ENCODE data around the gene HDAC9.

HDAC9 gene

DNA sequence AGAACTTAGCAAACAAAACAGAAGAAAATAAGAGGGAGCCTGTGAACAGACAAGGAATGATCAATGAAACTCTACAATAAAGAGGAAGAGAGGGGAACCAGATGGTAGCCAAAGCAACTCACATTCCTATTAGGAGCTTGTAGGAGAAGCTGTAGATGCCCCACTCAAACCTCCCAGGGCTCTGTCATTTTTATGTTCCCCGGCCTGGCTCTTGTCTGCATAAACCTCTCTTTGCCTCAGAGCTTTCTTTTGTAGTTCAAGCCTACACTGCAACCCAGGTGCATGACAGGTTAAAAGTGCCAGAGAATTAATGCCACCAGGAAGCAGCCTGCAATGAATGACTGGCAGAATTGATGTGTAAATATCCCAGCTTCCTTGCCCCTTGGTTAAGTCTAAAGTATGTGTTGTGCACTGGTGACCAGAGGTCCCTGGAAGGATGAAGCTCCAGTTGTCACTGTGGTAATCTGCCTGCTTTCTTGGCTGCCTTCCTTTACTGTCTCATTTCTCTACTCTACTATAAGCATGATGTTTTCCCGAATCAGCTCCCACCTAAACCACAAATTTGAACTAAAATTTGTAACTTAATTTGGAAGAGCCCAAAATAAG lies 40.4 kb downstream of the HDAC9 start:
- Histone ChIP-seq H3K9ac (ENCODE audit: low read length) (no peak overlapping the region), H3K4me1 (ENCODE audit: control insufficient read depth, low read depth, low read length) (no peaks in the 10 kb centered on the region), H3K79me2 (ENCODE audit: control insufficient read depth, insufficient read depth, low read length) (no peaks in the 10 kb centered on the region), H3K36me3 (ENCODE audit: control insufficient read depth, insufficient read depth, low read length) (no peaks in the 10 kb centered on the region), H2BK5ac (ENCODE audit: low read length) (no peak overlapping the region), H3K27me3 (ENCODE audit: insufficient read depth, low read length, poor library complexity) (no peaks in the 10 kb centered on the region), H2BK15ac (replicated peaks; ENCODE audit: low read depth) (no peak overlapping the region), H3K4me2 (ENCODE audit: low read length) (no peak overlapping the region), H3K27ac (ENCODE audit: low read depth, low read length) (no peak overlapping the region), H3K4me3 (ENCODE audit: low read length) (no peak overlapping the region), H3K4ac (ENCODE audit: low read depth, low read length) (no peak overlapping the region), H2BK120ac (ENCODE audit: low read depth, low read length) (no peak overlapping the region), H4K5ac (ENCODE audit: low read length) (no peak overlapping the region), H3K18ac (ENCODE audit: low read length) (no peak overlapping the region), H3K56ac (ENCODE audit: low read length) (no peak overlapping the region), H2AK5ac (ENCODE audit: low read length) (no peak overlapping the region), H3K79me1 (ENCODE audit: low read length) (no peaks in the 10 kb centered on the region), H3K23ac (ENCODE audit: low read length) (no peak overlapping the region), H4K8ac (ENCODE audit: low read depth, low read length) (no peak overlapping the region)
- WGBS (ENCODE audit: extremely low coverage, insufficient coverage, low lambda C conversion rate): no CpG with 5 or more reads among the region's 2 CpGs
- DNase-seq: no peak

DNA sequence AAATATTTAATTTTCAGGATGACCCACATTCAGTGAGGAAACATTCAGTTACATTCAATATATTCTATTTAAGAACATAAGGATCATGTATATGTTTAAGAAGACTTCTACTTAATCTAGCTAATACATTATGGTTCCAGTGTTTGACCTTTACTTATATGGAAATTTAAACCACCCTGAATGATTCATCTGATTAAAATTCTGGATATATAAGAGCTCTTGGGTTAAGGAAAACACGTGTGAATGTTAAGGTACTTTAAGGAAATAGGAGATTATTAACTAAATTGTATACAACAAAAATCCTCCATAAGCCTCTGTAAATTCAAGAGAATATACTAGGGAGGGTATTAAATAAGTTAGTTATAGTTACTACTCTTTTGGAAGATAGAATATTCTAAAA lies 40.9 kb downstream of the HDAC9 start:
- Histone ChIP-seq H3K9ac (ENCODE audit: low read length) (no peak overlapping the region), H2AK5ac (ENCODE audit: low read length) (no peak overlapping the region), H3K18ac (ENCODE audit: low read length) (no peak overlapping the region), H3K36me3 (ENCODE audit: control insufficient read depth, insufficient read depth, low read length) (no peaks in the 10 kb centered on the region), H3K4me1 (ENCODE audit: control insufficient read depth, low read depth, low read length) (no peaks in the 10 kb centered on the region), H3K79me2 (ENCODE audit: control insufficient read depth, insufficient read depth, low read length) (no peaks in the 10 kb centered on the region), H3K27ac (ENCODE audit: low read depth, low read length) (no peak overlapping the region), H3K4me3 (ENCODE audit: low read length) (no peak overlapping the region), H3K4me2 (ENCODE audit: low read length) (no peak overlapping the region), H3K56ac (ENCODE audit: low read length) (no peak overlapping the region), H2BK15ac (replicated peaks; ENCODE audit: low read depth) (no peak overlapping the region), H2BK120ac (ENCODE audit: low read depth, low read length) (no peak overlapping the region), H4K8ac (ENCODE audit: low read depth, low read length) (no peak overlapping the region), H3K23ac (ENCODE audit: low read length) (no peak overlapping the region), H3K27me3 (ENCODE audit: insufficient read depth, low read length, poor library complexity) (no peaks in the 10 kb centered on the region), H4K5ac (ENCODE audit: low read length) (no peak overlapping the region), H3K4ac (ENCODE audit: low read depth, low read length) (no peak overlapping the region), H3K79me1 (ENCODE audit: low read length) (no peaks in the 10 kb centered on the region), H2BK5ac (ENCODE audit: low read length) (no peak overlapping the region)
- WGBS (ENCODE audit: extremely low coverage, insufficient coverage, low lambda C conversion rate): no CpG with 5 or more reads among the region's 1 CpG
- no peak for DNase-seq

DNA sequence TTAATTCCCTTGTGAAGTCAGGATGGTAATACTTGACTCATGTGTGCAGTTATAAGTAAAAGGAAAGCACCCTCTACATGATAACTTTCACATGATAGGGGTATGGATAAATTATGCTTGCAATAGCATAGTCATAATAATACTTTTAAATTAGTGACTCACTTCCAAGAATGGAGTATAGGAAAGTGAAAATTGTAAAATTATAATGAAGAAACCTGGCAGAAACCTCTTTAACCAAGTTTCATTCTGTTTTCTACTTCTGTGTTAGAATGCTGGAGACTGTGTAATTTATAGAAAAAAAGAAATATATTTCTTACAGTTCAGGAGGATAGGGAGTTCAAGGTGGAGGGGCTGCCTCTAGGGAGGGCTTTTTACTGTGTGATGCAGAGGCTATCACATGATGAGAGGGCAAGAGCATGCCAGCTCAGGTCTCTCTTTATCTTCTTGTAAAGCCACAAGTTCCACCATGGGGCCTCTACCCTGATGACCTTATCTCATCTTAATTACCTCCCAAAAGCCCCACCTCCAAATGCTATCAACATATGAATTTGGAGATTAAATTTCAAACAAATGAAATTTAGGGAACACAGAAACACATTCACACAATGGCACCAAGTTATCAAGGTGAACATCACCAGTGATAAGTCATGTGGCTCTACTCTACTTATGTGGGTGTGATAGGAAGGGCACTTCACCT lies 43.2 kb downstream of the HDAC9 start:
- Histone ChIP-seq H3K79me1 (ENCODE audit: low read length) (no peaks in the 10 kb centered on the region), H3K4me2 (ENCODE audit: low read length) (no peak overlapping the region), H3K4ac (ENCODE audit: low read depth, low read length) (no peak overlapping the region), H2AK5ac (ENCODE audit: low read length) (no peak overlapping the region), H3K4me1 (ENCODE audit: control insufficient read depth, low read depth, low read length) (no peaks in the 10 kb centered on the region), H3K36me3 (ENCODE audit: control insufficient read depth, insufficient read depth, low read length) (no peaks in the 10 kb centered on the region), H3K79me2 (ENCODE audit: control insufficient read depth, insufficient read depth, low read length) (no peaks in the 10 kb centered on the region), H2BK5ac (ENCODE audit: low read length) (no peak overlapping the region), H3K23ac (ENCODE audit: low read length) (no peak overlapping the region), H4K5ac (ENCODE audit: low read length) (no peak overlapping the region), H3K9ac (ENCODE audit: low read length) (no peak overlapping the region), H2BK120ac (ENCODE audit: low read depth, low read length) (no peak overlapping the region), H3K56ac (ENCODE audit: low read length) (no peak overlapping the region), H2BK15ac (replicated peaks; ENCODE audit: low read depth) (no peak overlapping the region), H3K27me3 (ENCODE audit: insufficient read depth, low read length, poor library complexity) (no peaks in the 10 kb centered on the region), H3K18ac (ENCODE audit: low read length) (no peak overlapping the region), H3K27ac (ENCODE audit: low read depth, low read length) (no peak overlapping the region), H3K4me3 (ENCODE audit: low read length) (no peak overlapping the region), H4K8ac (ENCODE audit: low read depth, low read length) (no peak overlapping the region)
- DNase-seq: peak; percentile 62

DNA sequence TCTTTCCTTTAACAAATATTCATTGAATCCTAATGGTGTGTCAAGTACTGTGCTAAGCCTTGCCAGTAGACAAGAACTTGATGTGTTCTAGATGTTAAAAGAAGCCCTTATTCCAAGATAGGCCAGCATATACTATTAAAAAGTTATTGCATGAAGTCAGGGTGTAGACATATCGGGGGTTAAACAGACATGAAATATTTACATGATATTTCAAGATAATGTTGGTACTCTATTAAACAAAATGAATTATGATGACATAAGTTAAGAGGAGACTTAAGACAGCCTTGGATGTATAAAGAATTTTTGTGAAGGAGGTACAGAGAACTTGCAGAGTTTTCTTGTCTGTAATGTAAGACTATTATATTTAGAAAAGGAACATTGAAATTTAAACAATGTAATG lies 44.8 kb downstream of the HDAC9 start:
- H3K79me2 ChIP-seq (ENCODE audit: control insufficient read depth, insufficient read depth, low read length): no peaks in the 10 kb centered on the region
- H3K27ac ChIP-seq (ENCODE audit: low read depth, low read length): no peak overlapping the region
- H2BK120ac ChIP-seq (ENCODE audit: low read depth, low read length): no peak overlapping the region
- H3K27me3 ChIP-seq (ENCODE audit: insufficient read depth, low read length, poor library complexity): no peaks in the 10 kb centered on the region
- no peak overlapping the region for H3K4me2 ChIP-seq (ENCODE audit: low read length)
- no peak overlapping the region for H3K56ac ChIP-seq (ENCODE audit: low read length)
- no peak overlapping the region for H3K4me3 ChIP-seq (ENCODE audit: low read length)
- no peak for DNase-seq
- H3K23ac ChIP-seq (ENCODE audit: low read length): no peak overlapping the region
- H3K9ac ChIP-seq (ENCODE audit: low read length): no peak overlapping the region
- H3K18ac ChIP-seq (ENCODE audit: low read length): no peak overlapping the region
- no peaks in the 10 kb centered on the region for H3K36me3 ChIP-seq (ENCODE audit: control insufficient read depth, insufficient read depth, low read length)
- H3K4ac ChIP-seq (ENCODE audit: low read depth, low read length): no peak overlapping the region
- WGBS (ENCODE audit: extremely low coverage, insufficient coverage, low lambda C conversion rate): no CpG with 5 or more reads among the region's 1 CpG
- H2BK5ac ChIP-seq (ENCODE audit: low read length): no peak overlapping the region
- H4K8ac ChIP-seq (ENCODE audit: low read depth, low read length): no peak overlapping the region
- no peak overlapping the region for H4K5ac ChIP-seq (ENCODE audit: low read length)
- H2BK15ac ChIP-seq (replicated peaks; ENCODE audit: low read depth): no peak overlapping the region
- H2AK5ac ChIP-seq (ENCODE audit: low read length): no peak overlapping the region
- H3K4me1 ChIP-seq (ENCODE audit: control insufficient read depth, low read depth, low read length): no peaks in the 10 kb centered on the region
- no peaks in the 10 kb centered on the region for H3K79me1 ChIP-seq (ENCODE audit: low read length)

DNA sequence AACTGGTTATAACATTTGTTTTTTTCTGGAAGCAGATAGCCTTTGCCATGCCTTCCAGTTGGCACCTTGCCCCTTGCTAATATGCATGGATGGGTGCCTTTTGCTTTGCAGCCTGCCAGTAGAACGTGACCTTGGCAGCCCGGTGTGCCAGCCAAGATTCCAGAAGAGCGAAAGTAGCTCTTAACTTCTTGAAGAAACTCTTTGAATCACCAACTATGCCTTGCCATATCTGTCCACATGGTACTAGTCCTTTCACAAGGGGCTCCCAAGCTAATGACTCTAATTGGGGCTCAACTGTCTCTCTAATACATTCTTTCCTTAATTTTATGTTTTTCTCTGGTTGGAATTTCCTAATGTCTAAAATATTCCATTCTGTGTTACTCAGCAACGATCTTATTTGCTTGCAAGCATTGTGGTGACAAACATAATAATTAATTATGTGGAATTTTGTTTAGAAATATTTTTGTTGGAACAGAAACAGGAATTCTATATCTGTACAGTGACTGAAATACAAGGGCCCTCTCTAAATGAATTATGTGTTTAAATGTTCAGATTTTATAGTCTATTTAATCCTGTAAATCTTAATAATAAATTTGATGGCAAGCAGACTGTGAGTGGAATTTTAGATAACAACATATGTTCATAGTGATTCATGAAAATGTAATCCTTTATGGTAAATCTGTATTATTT lies 45.8 kb downstream of the HDAC9 start:
- no peak overlapping the region for H4K8ac ChIP-seq (ENCODE audit: low read depth, low read length)
- no peaks in the 10 kb centered on the region for H3K79me2 ChIP-seq (ENCODE audit: control insufficient read depth, insufficient read depth, low read length)
- DNase-seq: no peak
- H3K27me3 ChIP-seq (ENCODE audit: insufficient read depth, low read length, poor library complexity): no peaks in the 10 kb centered on the region
- H2AK5ac ChIP-seq (ENCODE audit: low read length): no peak overlapping the region
- WGBS (ENCODE audit: extremely low coverage, insufficient coverage, low lambda C conversion rate): no CpG with 5 or more reads among the region's 4 CpGs
- H3K79me1 ChIP-seq (ENCODE audit: low read length): no peaks in the 10 kb centered on the region
- H3K18ac ChIP-seq (ENCODE audit: low read length): no peak overlapping the region
- no peak overlapping the region for H3K56ac ChIP-seq (ENCODE audit: low read length)
- no peak overlapping the region for H2BK120ac ChIP-seq (ENCODE audit: low read depth, low read length)
- H3K9ac ChIP-seq (ENCODE audit: low read length): no peak overlapping the region
- H3K4me2 ChIP-seq (ENCODE audit: low read length): no peak overlapping the region
- no peaks in the 10 kb centered on the region for H3K4me1 ChIP-seq (ENCODE audit: control insufficient read depth, low read depth, low read length)
- H2BK15ac ChIP-seq (replicated peaks; ENCODE audit: low read depth): no peak overlapping the region
- no peak overlapping the region for H3K23ac ChIP-seq (ENCODE audit: low read length)
- no peak overlapping the region for H3K4me3 ChIP-seq (ENCODE audit: low read length)
- H3K36me3 ChIP-seq (ENCODE audit: control insufficient read depth, insufficient read depth, low read length): no peaks in the 10 kb centered on the region
- no peak overlapping the region for H4K5ac ChIP-seq (ENCODE audit: low read length)
- H3K27ac ChIP-seq (ENCODE audit: low read depth, low read length): no peak overlapping the region
- no peak overlapping the region for H3K4ac ChIP-seq (ENCODE audit: low read depth, low read length)
- H2BK5ac ChIP-seq (ENCODE audit: low read length): no peak overlapping the region

Data from mesendoderm (in vitro differentiated cells).